GM21367 (cell line): Measurements from ENCODE around the gene EQTN.

Experiments
- ATAC-seq: cut with Tn5 transposase; IDR thresholded peaks from one replicate; pipeline ENCODE4 v1.9.1; 2021; ENCODE audit not compliant: unreplicated experiment

Gene EQTN

GRCh38 chr9:27297050-27297449 lies at the start of gene EQTN:
TSS of gene EQTN (minus strand) at chr9:27297150. CDS start at chr9:27297055, 95 bp downstream.
- no peak for ATAC-seq

DNA sequence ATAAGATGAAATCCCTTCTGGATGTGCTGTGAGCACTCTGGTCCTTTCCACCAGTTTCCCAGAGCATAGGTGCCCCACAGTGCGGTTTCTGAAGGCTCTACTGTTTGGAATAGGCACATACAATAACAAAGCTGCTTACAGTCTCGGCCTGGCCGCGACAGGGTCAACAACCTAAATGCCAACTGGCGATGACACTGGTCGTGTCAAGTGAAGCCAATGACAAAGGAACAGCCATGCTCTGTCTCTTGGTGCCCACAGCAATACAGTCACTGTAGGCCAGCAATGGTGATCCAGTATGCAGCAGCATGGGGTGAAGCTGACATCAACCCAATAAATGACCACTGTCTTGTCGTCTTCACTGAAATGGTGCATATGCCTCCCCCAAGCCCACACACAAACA lies 47.8 kb upstream of the EQTN start:
- no peak for ATAC-seq

- no peak for ATAC-seq
These were observed 44.8 kb upstream of the EQTN start for GRCh38 chr9:27341545-27342294.

DNA sequence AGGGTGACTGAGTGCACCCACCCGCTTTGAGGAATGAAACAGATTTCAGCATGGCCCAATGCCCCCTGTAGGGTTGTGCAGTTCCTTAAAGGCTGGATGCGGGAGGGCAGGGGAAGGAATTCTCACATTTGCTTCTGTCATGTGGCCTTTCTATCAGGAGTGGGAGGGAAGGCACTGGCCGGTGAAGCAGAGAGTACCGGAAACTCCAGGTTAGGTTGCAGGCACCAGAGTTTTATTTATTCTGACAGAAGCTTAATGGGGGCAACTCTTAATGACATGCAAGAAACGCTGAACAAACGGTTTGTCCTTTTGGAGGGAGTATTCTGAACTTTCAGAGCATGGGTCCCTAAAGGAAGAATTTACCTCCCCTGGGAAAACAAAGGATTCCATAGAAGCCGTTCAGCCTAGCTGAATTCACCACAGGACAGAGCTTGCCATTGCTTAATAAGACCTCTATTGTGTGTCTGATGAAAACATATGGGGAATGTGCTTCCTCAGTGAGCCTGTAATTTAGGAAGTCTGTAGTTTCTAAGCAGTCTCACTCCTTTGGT lies 44.1 kb upstream of the EQTN start:
- no peak for ATAC-seq

- ATAC-seq: no peak
These were observed 43.3 kb upstream of the EQTN start for GRCh38 chr9:27340285-27340674.

DNA sequence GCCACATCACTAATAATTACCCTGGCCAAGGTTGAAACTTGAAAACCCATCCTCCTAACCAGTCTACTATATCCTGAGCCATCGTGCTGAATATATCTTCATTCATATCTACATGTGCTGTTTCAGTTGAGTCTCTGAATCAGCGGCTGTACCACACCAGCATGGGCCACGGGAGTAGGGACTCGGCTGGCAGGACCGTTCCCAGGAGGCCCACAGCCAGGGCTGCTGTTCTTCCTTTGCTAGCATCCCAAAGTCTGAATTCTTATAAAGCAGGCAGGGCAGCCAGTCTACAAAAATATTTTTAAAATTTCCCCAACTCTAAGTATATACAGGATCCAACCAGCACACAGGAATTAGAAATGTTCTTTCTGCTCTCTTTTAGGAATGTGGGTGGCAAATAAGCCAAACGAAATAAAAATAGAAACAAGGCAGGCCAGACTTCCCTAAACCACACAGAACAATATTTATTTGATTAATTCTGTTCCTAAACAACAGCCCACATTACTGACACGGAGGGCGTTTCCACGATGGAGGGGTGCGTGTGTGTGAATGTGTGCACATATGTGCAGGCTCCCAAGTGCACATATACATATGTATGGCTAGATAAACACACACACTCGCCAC lies 42.8 kb upstream of the EQTN start:
- ATAC-seq: no peak

- no peak for ATAC-seq
These were observed 41.6 kb upstream of the EQTN start for GRCh38 chr9:27338527-27338903.

DNA sequence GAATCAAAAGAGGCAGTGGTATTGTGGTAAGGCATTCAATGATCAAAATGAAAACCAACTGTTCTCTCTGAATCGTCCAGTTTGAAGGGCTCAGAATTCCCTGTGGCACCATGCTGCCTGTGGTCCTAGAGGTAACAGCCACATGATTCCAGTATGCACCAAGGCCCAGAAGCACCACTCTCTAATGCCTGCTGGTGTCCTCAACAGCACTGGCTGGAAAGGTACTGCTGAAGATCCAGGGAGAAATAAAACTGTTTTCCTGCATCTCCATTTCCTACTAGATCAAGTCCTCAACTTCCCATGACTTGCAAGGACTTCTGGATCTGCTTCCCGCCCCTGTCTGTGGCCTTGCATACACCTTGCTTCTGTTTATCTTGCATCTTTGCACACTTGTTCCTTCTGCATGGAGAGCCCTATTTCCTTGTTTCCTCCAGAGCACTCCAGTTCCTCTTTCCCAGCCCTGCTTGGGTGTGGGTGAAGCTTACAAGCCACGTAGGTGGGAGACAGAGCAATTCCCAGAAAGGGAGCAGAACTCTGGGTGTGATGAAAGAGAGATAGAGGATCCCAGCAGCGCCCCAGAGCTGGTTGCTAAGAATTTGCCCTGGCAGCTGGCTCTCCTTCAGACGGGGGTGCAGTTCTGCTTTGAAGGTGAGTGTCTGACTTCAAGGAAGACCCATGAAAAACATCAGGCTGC lies 41.0 kb upstream of the EQTN start:
- no peak for ATAC-seq

DNA sequence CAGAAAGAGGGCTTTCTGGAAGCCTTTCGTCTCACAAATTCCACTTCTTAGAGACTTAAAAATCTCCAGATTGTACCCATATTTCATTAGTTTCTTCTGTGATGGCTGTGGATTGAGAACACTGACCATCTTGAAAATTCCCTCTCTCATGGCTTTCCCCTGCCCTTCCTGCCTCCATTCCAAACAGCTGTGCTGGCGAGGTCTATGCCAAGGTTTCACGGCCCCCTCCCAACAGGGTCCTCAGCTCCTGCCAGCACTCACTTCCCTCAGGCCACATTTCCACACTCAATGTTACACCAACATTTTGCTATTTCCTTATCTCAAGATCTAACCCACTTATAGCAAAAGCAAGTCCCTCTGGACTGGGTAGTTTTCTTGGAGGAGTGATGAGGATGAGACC lies 40.3 kb upstream of the EQTN start:
- ATAC-seq: no peak

DNA sequence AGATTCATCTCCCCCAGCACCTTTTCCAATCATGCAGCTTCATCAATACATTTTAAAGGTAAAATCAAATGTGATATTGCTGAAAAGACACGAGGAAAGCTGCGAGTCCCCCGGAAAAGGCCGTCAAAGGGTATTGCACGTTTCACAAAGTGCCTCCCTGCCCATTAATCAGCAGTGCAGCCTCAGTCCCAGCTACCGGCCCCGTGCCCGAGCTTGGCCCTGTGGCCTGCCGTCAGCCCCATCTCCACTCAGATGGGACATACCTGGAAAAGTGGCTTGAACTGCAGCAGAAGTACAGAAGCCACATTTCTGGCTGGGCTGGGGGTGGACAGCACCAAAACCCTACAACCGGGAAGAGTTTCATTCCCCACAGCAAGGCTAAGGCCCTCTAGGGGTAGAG lies 39.9 kb upstream of the EQTN start:
- no peak for ATAC-seq

DNA sequence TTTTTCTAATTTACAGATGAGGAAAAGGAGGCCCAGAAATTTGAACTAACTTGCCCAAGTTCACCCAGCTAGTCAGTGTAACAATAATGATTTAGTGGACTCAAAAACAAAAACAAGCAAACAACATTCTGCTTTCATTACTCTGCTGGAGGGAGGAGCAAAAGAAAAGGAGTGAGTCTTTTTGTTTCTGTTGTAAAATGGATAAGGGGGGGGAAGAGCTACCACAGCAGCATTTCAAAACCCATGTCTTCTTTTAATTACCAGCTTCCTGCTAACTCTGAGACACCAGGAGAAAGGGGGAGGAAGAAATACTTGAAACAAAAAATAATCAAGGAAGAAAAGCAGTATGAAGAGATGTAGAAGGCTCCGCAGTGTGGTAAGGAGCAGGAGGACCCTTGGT lies 39.2 kb upstream of the EQTN start:
- no peak for ATAC-seq

- ATAC-seq: no peak
These were observed 38.1 kb upstream of the EQTN start for GRCh38 chr9:27335075-27335474.

DNA sequence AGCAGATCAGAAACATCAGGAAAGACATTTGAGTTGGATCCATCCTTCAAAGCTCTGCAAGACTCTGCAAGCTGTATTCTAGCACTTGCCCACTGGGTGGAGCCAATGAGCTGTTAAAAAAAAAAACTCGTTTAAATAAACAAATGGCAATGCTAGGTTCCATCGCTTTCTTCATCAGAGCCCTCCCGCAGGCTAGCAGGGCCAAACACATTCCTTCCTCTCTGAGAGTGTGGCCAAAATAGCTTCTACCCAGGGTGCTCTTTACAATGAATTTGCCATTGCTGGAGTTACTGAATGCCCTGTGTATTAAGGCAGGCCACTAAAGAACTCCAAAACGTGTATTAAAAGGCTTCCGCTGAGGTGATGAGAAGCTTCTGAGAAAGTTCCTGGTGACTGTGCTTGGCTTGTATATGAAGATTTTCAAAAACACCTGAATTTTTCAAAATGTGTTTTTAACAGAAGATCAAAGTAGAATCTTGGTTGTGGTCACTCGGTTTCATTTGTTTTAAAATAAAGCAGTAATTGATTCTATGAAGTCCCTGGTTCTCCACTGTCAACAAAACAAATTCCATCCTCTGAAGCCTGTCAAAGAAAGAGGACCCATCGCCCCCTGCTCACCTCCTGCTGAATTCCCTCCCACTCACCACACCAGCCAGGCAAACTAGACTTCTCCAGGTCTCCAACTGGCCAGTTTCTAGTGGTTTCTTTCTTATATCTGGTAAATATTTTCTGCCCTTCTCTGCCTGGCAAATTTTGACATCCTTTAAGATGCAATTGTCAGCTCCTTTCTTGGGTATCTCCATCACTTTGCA lies 36.5 kb upstream of the EQTN start:
- peak; percentile 75 for ATAC-seq

- no peak for ATAC-seq
These were observed 34.4 kb upstream of the EQTN start for GRCh38 chr9:27331393-27331792.

GRCh38 chr9:27329291-27329690 lies 32.3 kb upstream of the EQTN start:
- no peak for ATAC-seq

GRCh38 chr9:27328483-27328882 lies 31.5 kb upstream of the EQTN start:
- ATAC-seq: no peak

- ATAC-seq: no peak
These were observed 14.2 kb upstream of the EQTN start for GRCh38 chr9:27311184-27311583.

DNA sequence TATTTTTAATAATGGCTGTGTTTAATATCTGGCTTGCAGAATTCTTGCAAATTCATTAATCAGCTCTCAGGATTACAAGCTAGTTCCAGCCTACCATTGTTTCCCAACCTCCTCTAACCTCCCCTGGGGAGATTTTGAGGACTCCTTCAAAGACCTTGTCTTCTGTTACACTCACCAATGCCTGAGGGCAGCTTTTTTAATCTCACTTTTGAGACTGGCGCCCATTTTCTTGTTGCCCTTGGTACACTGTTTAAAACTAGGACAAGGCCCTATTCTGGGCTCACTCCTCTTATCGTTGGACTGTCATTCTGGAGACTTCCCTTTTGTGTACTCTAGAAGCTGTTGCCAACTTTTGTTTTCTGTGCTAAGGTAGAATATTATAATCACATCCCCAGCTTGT lies 13.6 kb upstream of the EQTN start:
- ATAC-seq: no peak

GRCh38 chr9:27308691-27309390 lies 11.9 kb upstream of the EQTN start:
- no peak for ATAC-seq

DNA sequence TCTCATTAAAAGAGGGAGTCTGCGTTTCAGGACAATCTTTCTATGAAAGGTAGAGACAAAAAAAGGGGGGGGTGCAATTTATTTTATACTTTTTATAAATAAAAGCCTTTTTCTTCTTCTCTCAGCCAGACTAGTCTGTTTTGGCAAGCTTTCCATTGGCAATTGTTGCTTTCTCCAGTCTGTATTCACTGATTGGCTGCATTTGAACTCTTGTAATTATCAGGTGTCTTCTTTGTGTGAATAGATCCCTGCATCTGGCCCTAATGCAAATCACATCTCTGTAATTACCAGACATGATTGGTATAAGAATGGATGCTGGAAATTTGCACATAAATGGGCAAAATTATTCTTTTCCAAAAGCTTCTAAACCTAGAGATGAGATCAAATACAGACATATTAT lies 7.6 kb upstream of the EQTN start:
- ATAC-seq: no peak

- ATAC-seq: no peak
These were observed 6.3 kb upstream of the EQTN start for GRCh38 chr9:27303219-27303618.
